GM19397 (cell line): ENCODE results near the gene PRKAR1B.

Experiments
- ATAC-seq: cut with Tn5 transposase; IDR thresholded peaks from one replicate; pipeline ENCODE4 v1.9.1; 2021; ENCODE audit warnings: mild to moderate bottlenecking, moderate library complexity; ENCODE audit not compliant: unreplicated experiment

Gene PRKAR1B

GRCh38 chr7:741850-742249, 14.8 kb upstream of the PRKAR1B start:
- no peak for ATAC-seq

- ATAC-seq, result no peak
Observed at GRCh38 chr7:741191-741671, 14.2 kb upstream of the PRKAR1B start.

GRCh38 chr7:739983-740942, 13.2 kb upstream of the PRKAR1B start:
- ATAC-seq, result no peak

GRCh38 chr7:739455-739982, 12.4 kb upstream of the PRKAR1B start:
- no peak for ATAC-seq

GRCh38 chr7:738723-739454, 11.8 kb upstream of the PRKAR1B start:
- ATAC-seq, result no peak

- no peak for ATAC-seq
Observed at GRCh38 chr7:738241-738640, 11.2 kb upstream of the PRKAR1B start.

GRCh38 chr7:734808-735207, 7.7 kb upstream of the PRKAR1B start:
- ATAC-seq, result no peak

GRCh38 chr7:734214-734613, 7.1 kb upstream of the PRKAR1B start:
- ATAC-seq, result no peak

- no peak for ATAC-seq
Observed at GRCh38 chr7:732556-732955, 5.5 kb upstream of the PRKAR1B start.

- no peak for ATAC-seq
Observed at GRCh38 chr7:732094-732541, 5.0 kb upstream of the PRKAR1B start.

- no peak for ATAC-seq
Observed at GRCh38 chr7:731440-732085, 4.5 kb upstream of the PRKAR1B start.

- ATAC-seq, result no peak
Observed at GRCh38 chr7:730501-731439, 3.7 kb upstream of the PRKAR1B start.

GRCh38 chr7:729140-730000, 2.3 kb upstream of the PRKAR1B start:
- ATAC-seq, result no peak

- no peak for ATAC-seq
Observed at GRCh38 chr7:728602-729001, 1.5 kb upstream of the PRKAR1B start.

GRCh38 chr7:727806-728460, 852 bp upstream of the PRKAR1B start:
- ATAC-seq, result no peak

- peak; percentile 33 for ATAC-seq
Observed at GRCh38 chr7:726854-727103, 302 bp downstream of the PRKAR1B start.

- peak; percentile 85 for ATAC-seq
Observed at GRCh38 chr7:726084-726853, 812 bp downstream of the PRKAR1B start, which contains the start of gene DNAAF5. DNAAF5 (plus strand) TSS chr7:726699; CDS start chr7:726721, 22 bp downstream.
